Adrenal gland (tissue), 5 donors: Measurements from ENCODE around the gene ZNF253.

Source experiments
- POLR2A ChIP-seq, 2 donors: fragments of 450-650 bp; IDR thresholded peaks; one replicate each; pipeline ENCODE4 v1.6.1; 2017; ENCODE audit warnings: antibody characterized with exemption in 2 of 2, mild to moderate bottlenecking in 2 of 2, moderate library complexity in 1 of 2
- TF ChIP-seq, protein P1 (sequence below), 6 experiments: fragments of 450-650 bp in 4 of 6; fragments of 200-600 bp in 2 of 6; sonication (generic) in 1 of 6; IDR thresholded peaks; 1 replicate in 5 of 6; 2 replicates in 1 of 6; pipeline versions ENCODE4 v1.5.1 to v1.8.0; 2016 to 2021; ENCODE audit warnings: antibody characterized with exemption in 6 of 6, mild to moderate bottlenecking in 2 of 6, moderate library complexity in 1 of 6
- donor health status: DM: no; HTN: no; CAD: no.

DNA sequence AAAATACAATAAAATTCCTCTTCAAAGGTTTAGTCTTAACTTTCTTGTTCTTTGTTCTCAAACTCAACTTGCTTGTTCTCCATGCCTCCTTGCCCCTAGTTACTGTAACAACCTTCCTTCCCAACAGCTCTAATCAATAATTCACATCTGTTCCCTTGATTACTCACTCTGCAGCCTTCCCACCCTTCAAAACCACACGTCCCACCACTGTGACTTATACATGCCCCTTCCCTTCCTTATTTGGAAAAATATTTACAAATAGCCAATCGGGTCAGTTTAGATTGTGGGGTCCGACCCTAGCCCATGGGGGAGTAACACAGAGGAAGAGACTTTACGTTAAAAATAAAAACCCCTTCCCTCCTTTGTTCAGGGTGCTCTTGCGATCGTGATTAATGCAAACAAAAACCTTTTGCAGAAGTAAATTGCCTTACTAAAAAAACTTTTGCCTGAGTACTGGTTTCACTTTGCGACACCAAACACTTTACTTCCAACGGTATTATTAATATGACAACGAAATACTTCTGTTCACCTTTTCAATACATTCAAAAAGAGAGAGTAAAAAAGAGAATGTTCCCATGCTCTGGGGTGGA, 34.6 kb downstream of the ZNF253 start:
- TF ChIP-seq, protein P1, sequence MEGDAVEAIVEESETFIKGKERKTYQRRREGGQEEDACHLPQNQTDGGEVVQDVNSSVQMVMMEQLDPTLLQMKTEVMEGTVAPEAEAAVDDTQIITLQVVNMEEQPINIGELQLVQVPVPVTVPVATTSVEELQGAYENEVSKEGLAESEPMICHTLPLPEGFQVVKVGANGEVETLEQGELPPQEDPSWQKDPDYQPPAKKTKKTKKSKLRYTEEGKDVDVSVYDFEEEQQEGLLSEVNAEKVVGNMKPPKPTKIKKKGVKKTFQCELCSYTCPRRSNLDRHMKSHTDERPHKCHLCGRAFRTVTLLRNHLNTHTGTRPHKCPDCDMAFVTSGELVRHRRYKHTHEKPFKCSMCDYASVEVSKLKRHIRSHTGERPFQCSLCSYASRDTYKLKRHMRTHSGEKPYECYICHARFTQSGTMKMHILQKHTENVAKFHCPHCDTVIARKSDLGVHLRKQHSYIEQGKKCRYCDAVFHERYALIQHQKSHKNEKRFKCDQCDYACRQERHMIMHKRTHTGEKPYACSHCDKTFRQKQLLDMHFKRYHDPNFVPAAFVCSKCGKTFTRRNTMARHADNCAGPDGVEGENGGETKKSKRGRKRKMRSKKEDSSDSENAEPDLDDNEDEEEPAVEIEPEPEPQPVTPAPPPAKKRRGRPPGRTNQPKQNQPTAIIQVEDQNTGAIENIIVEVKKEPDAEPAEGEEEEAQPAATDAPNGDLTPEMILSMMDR (IDR thresholded peaks at IDR 0.05): no peak
- TF ChIP-seq POLR2A (IDR thresholded peaks at IDR 0.05): no peak
